Measurements from ENCODE around the gene GDPD4.

- no peak for TF ChIP-seq EZH2phosphoT487 (IDR thresholded peaks at IDR 0.05; ENCODE audit: low read length)
- TF ChIP-seq CTCF (IDR thresholded peaks at IDR 0.05; ENCODE audit: low read length), result no peak
These were observed 87.7 kb downstream of the GDPD4 start for GRCh38 chr11:77213589-77214428.

Data from MM.1S (cell line).